SK-N-SH treated with all-trans-retinoic acid at 6 μM for 48 hours (cell line): Measurements from ENCODE around the gene SERPINE1.

ENCODE experiments used
- ATAC-seq: fragments of 200-7000 bp; cut with Tn5 transposase; 3 replicates; pipeline ENCODE4 v1.9.1; 2020; ENCODE audit warnings: mild to moderate bottlenecking, moderate library complexity
- ARNTL ChIP-seq: fragments of 450-650 bp; formaldehyde crosslinking; IDR thresholded peaks from 2 replicates; pipeline ENCODE4 v1.5.0; 2020; ENCODE audit warnings: low read depth, mild to moderate bottlenecking, moderate library complexity, borderline replicate concordance
- BACH2 ChIP-seq: fragments of 250-450 bp; sonication (Bioruptor Pico); IDR thresholded peaks from 2 replicates; pipeline ENCODE4 v1.9.0; 2021; ENCODE audit warnings: mild to moderate bottlenecking, borderline replicate concordance
- CREB5 ChIP-seq: fragments of 250-450 bp; sonication (Bioruptor Pico); IDR thresholded peaks from 2 replicates; pipeline ENCODE4 v1.5.1; 2020; ENCODE audit warnings: low read depth, mild to moderate bottlenecking, moderate library complexity
- ESRRG ChIP-seq: fragments of 250-450 bp; sonication (Bioruptor Pico); IDR thresholded peaks from 2 replicates; pipeline ENCODE4 v1.6.1; 2021; ENCODE audit warnings: mild to moderate bottlenecking
- GLIS3 ChIP-seq: fragments of 250-450 bp; sonication (Bioruptor Pico); IDR thresholded peaks from 2 replicates; pipeline ENCODE4 v1.5.0; 2020; ENCODE audit warnings: mild to moderate bottlenecking, moderate library complexity
- ISL1 ChIP-seq: fragments of 250-450 bp; sonication (Bioruptor Pico); IDR thresholded peaks from 2 replicates; pipeline ENCODE4 v2.1.2; 2022; ENCODE audit warnings: mild to moderate bottlenecking, moderate library complexity
- OSR1 ChIP-seq: fragments of 250-450 bp; sonication (Bioruptor Pico); IDR thresholded peaks from 2 replicates; pipeline ENCODE4 v1.8.0; 2022; ENCODE audit warnings: moderate library complexity, mild to moderate bottlenecking, inconsistent platforms
- POU6F1 ChIP-seq: fragments of 250-450 bp; sonication (Bioruptor Pico); IDR thresholded peaks from 2 replicates; pipeline ENCODE4 v1.8.0; 2021; ENCODE audit warnings: low read depth, mild to moderate bottlenecking, moderate library complexity, borderline replicate concordance
- PPARA ChIP-seq: fragments of 250-450 bp; sonication (Bioruptor Pico); IDR thresholded peaks from 2 replicates; pipeline ENCODE4 v1.5.0; 2020; ENCODE audit warnings: mild to moderate bottlenecking, borderline replicate concordance
- RARB ChIP-seq: fragments of 250-450 bp; sonication (Bioruptor Pico); IDR thresholded peaks from 2 replicates; pipeline ENCODE4 v1.8.0; 2021; ENCODE audit warnings: mild to moderate bottlenecking, moderate library complexity
- SNAI2 ChIP-seq: fragments of 250-450 bp; sonication (Bioruptor Pico); IDR thresholded peaks from 2 replicates; pipeline ENCODE4 v1.5.0; 2020; ENCODE audit warnings: mild to moderate bottlenecking, moderate library complexity
- TOX ChIP-seq: fragments of 250-450 bp; sonication (Bioruptor Pico); IDR thresholded peaks from 2 replicates; pipeline ENCODE4 v1.8.0; 2021; ENCODE audit warnings: mild to moderate bottlenecking, moderate library complexity, borderline replicate concordance
- TSHZ2 ChIP-seq: fragments of 250-450 bp; sonication (Bioruptor Pico); IDR thresholded peaks from 2 replicates; pipeline ENCODE4 v1.5.0; 2020; ENCODE audit warnings: mild to moderate bottlenecking, moderate library complexity
- ZC3H10 ChIP-seq: fragments of 250-450 bp; sonication (Bioruptor Pico); IDR thresholded peaks from 2 replicates; pipeline ENCODE4 v1.5.1; 2021; ENCODE audit warnings: mild to moderate bottlenecking, moderate library complexity
- ZFP3 ChIP-seq: fragments of 250-450 bp; sonication (Bioruptor Pico); IDR thresholded peaks from 2 replicates; pipeline ENCODE4 v1.5.0; 2020; ENCODE audit warnings: mild to moderate bottlenecking, moderate library complexity
- ZFP30 ChIP-seq: fragments of 450-650 bp; formaldehyde crosslinking; IDR thresholded peaks from 2 replicates; pipeline ENCODE4 v1.5.0; 2022; ENCODE audit warnings: mild to moderate bottlenecking, moderate library complexity
- ZNF565 ChIP-seq: fragments of 450-650 bp; formaldehyde crosslinking; conservative IDR thresholded peaks from 2 replicates; pipeline ENCODE4 v1.5.0; 2020; ENCODE audit warnings: low read depth, mild to moderate bottlenecking, moderate library complexity
- ZNF70 ChIP-seq: fragments of 450-650 bp; formaldehyde crosslinking; IDR thresholded peaks from 2 replicates; pipeline ENCODE4 v1.5.0; 2020; ENCODE audit warnings: mild to moderate bottlenecking, moderate library complexity
- ZNF8 ChIP-seq: fragments of 450-650 bp; formaldehyde crosslinking; IDR thresholded peaks from 2 replicates; pipeline ENCODE4 v1.5.0; 2020; ENCODE audit warnings: mild to moderate bottlenecking, moderate library complexity
- TF ChIP-seq, protein P1 (sequence below): fragments of 250-450 bp; sonication (Bioruptor Pico); IDR thresholded peaks from 2 replicates; pipeline ENCODE4 v1.5.1; 2021; ENCODE audit warnings: mild to moderate bottlenecking, moderate library complexity
- TF ChIP-seq, protein P2 (sequence below): fragments of 250-450 bp; sonication (Bioruptor Pico); IDR thresholded peaks from 2 replicates; pipeline ENCODE4 v1.8.0; 2020; ENCODE audit warnings: mild to moderate bottlenecking, moderate library complexity, borderline replicate concordance

SERPINE1 gene

GRCh38 chr7:101106386-101106785 is 20.5 kb upstream of the SERPINE1 start:
- no peak for ATAC-seq
- TF ChIP-seq RARB (CRISPR knock-in tag) (no peak), ZFP3 (CRISPR knock-in tag) (peak; percentile 15; the same call in 1 of the 2 replicates), GLIS3 (CRISPR knock-in tag) (no peak), ISL1 (CRISPR knock-in tag) (peak; percentile 63), SNAI2 (CRISPR knock-in tag) (peak; percentile 52; the same call in 1 of the 2 replicates), ZC3H10 (no peak)

- no peak for TF ChIP-seq ZFP3 (CRISPR knock-in tag)
- TF ChIP-seq TSHZ2: no peak
- TF ChIP-seq ZFP30 (CRISPR knock-in tag): no peak
- TF ChIP-seq CREB5: no peak
- TF ChIP-seq, protein P1, sequence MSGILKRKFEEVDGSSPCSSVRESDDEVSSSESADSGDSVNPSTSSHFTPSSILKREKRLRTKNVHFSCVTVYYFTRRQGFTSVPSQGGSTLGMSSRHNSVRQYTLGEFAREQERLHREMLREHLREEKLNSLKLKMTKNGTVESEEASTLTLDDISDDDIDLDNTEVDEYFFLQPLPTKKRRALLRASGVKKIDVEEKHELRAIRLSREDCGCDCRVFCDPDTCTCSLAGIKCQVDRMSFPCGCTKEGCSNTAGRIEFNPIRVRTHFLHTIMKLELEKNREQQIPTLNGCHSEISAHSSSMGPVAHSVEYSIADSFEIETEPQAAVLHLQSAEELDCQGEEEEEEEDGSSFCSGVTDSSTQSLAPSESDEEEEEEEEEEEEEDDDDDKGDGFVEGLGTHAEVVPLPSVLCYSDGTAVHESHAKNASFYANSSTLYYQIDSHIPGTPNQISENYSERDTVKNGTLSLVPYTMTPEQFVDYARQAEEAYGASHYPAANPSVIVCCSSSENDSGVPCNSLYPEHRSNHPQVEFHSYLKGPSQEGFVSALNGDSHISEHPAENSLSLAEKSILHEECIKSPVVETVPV (CRISPR knock-in tag): no peak
- no peak for TF ChIP-seq ZNF8 (CRISPR knock-in tag)
- TF ChIP-seq TOX: no peak
- no peak for TF ChIP-seq OSR1
- TF ChIP-seq, protein P2, sequence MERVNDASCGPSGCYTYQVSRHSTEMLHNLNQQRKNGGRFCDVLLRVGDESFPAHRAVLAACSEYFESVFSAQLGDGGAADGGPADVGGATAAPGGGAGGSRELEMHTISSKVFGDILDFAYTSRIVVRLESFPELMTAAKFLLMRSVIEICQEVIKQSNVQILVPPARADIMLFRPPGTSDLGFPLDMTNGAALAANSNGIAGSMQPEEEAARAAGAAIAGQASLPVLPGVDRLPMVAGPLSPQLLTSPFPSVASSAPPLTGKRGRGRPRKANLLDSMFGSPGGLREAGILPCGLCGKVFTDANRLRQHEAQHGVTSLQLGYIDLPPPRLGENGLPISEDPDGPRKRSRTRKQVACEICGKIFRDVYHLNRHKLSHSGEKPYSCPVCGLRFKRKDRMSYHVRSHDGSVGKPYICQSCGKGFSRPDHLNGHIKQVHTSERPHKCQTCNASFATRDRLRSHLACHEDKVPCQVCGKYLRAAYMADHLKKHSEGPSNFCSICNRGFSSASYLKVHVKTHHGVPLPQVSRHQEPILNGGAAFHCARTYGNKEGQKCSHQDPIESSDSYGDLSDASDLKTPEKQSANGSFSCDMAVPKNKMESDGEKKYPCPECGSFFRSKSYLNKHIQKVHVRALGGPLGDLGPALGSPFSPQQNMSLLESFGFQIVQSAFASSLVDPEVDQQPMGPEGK (CRISPR knock-in tag): no peak
- no peak for TF ChIP-seq ZNF565 (CRISPR knock-in tag)
- TF ChIP-seq POU6F1 (CRISPR knock-in tag): no peak
- TF ChIP-seq, all 23 proteins: peak for 0
- peak; percentile 7; the same call in 1 of the 3 replicates for ATAC-seq
Measured at GRCh38 chr7:101108330-101108857, 18.5 kb upstream of the SERPINE1 start.

GRCh38 chr7:101108961-101109360 is 17.9 kb upstream of the SERPINE1 start:
- peak; percentile 66 for ATAC-seq
- TF ChIP-seq ZFP3 (CRISPR knock-in tag) (0 out of 2 replicates have a peak, but pooled peaks have one; percentile 36), ZNF8 (CRISPR knock-in tag) (no peak)

DNA sequence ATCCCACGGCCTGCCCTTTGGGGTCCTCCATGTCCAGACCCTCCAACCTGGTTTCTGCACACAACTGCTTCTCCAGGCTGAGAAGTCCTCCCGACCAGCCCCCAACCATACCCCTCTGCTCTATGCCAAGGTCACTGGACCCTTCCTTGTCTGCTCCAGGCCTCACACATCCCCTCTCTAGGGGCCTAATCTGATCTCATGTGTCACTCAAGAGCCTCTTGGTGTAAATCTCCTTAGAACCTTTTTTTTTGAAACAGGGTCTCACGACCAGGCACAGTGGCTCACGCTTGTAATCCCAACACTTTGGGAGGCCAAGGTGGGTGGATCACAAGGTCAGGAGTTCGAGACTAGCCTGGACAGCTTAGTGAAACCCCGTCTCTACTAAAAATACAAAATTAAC is 17.5 kb upstream of the SERPINE1 start:
- ATAC-seq: no peak
- TF ChIP-seq POU6F1 (CRISPR knock-in tag) (no peak), ARNTL (CRISPR knock-in tag) (no peak), ISL1 (CRISPR knock-in tag) (no peak), SNAI2 (CRISPR knock-in tag) (no peak), BACH2 (no peak), ESRRG (CRISPR knock-in tag) (no peak), OSR1 (no peak), GLIS3 (CRISPR knock-in tag) (no peak), CREB5 (no peak), ZNF70 (CRISPR knock-in tag) (no peak), TSHZ2 (no peak), PPARA (no peak)
